ENCODE results near the gene PPP2R2B.

DNA sequence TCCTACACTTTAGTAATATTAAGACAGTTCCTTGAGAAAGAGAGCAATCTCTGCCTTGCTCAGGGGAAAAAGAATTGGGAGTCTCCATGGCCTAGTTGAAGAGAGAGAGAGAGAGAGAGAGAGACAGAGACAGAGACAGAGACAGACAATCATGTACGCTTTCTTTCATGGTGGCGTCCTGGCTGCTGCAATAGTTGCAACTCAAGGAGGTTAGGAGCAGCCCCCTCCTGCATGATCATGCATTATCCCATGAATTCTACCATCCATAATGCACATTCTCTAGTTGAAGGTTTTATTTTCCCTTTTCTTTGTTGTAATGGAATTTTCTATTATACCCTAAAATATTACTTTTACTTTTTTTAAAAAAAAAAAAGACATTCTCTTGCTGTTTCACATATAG is 50.7 kb downstream of the PPP2R2B start:
- TF ChIP-seq CTCF (IDR thresholded peaks at IDR 0.05; ENCODE audit: insufficient read depth, low read length) = no peak
- no peak for TF ChIP-seq REST (IDR thresholded peaks at IDR 0.05; ENCODE audit: insufficient replicate concordance, low read depth)
- no peak for TF ChIP-seq GABPA (IDR thresholded peaks at IDR 0.05; ENCODE audit: low read depth)
